Measurements from ENCODE around the gene TMEM108. TPM values are rescaled to one million over a fixed set of nuclear protein-coding genes. Genes with fewer than 3 reads are reported as not detected.

Gene TMEM108
- total RNA-seq, 4 donors from 2014 or later, result 0.21 to 1.5 TPM; not detected in 2

DNA sequence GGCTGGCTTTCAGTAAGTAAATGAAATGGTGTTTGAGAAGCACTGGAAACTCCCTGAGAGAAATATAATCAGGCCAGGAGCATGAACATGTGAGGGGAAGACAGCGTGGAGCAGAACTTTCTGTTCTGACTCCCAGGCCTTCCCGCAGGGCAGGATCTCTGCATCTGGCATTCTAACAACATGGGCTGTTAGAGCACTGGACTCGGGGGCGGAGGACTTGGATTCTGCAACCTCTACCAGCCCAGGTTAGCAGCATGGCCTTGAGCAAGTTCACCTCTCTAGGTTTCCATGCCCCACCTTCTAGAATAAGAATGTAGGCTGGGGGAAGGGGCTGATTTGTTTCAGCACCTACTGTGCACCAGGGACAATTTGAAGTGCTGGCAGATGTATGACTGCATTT lies 349.1 kb downstream of the TMEM108 start:
- TF ChIP-seq EP300 (IDR thresholded peaks at IDR 0.05) (no peak), POLR2A (IDR thresholded peaks at IDR 0.05) (no peak)
- TF ChIP-seq, protein P1, sequence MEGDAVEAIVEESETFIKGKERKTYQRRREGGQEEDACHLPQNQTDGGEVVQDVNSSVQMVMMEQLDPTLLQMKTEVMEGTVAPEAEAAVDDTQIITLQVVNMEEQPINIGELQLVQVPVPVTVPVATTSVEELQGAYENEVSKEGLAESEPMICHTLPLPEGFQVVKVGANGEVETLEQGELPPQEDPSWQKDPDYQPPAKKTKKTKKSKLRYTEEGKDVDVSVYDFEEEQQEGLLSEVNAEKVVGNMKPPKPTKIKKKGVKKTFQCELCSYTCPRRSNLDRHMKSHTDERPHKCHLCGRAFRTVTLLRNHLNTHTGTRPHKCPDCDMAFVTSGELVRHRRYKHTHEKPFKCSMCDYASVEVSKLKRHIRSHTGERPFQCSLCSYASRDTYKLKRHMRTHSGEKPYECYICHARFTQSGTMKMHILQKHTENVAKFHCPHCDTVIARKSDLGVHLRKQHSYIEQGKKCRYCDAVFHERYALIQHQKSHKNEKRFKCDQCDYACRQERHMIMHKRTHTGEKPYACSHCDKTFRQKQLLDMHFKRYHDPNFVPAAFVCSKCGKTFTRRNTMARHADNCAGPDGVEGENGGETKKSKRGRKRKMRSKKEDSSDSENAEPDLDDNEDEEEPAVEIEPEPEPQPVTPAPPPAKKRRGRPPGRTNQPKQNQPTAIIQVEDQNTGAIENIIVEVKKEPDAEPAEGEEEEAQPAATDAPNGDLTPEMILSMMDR (IDR thresholded peaks at IDR 0.05), result no peak
- no peaks in the 10 kb centered on the region for H3K27me3 ChIP-seq
- H3K4me3 ChIP-seq, result no peak overlapping the region
- no peaks in the 10 kb centered on the region for H3K36me3 ChIP-seq
- DNase-seq (ENCODE audit: low spot score in 2 of 2), result no peak
- no peak overlapping the region for H3K27ac ChIP-seq
- no peaks in the 10 kb centered on the region for H3K9me3 ChIP-seq
- 76 to 86% methylated on average over 4 of the region's 4 CpGs for WGBS, 2 donors
- H3K4me1 ChIP-seq, result peaks cover 0 to 7% (median 0%) of the 10 kb centered on the region in 4 donors

DNA sequence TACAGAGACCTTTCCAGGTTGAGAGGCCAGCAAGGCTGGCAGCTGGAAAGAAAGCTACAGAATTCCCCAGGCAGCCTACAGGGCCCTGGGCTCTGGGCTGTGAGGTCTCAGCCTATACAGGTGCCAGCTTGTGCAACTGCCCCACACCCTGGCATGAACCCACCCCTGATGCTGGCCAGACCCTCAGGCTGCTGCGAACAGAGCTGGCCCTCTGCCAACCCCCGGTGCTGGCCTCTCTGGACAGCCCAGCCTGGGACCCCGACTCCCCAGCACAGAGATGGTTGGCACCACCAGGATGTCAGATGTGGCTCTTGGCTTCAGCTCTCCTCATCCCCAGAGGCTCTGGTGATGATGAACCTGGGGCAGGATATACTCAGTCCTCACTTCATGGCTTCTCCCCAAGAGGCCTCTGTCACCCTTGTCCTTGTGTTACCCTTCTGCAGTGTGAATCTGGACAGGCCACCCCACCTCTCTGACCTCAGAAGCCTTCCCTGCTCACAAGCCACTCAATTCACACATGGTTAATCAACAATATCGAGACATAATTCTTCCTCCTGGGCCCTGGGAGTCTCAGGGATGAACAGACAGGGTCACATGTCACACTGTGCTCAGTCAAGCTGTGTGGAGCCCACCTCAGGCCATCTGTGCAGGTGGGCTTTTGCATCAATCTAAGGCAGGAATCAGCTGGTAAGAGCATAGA lies 350.7 kb downstream of the TMEM108 start:
- H3K27me3 ChIP-seq, result no peaks in the 10 kb centered on the region
- DNase-seq (ENCODE audit: low spot score in 2 of 2), result no peak
- 63 to 90% methylated on average over 2 to 4 of the region's 4 CpGs for WGBS, 2 donors
- no peaks in the 10 kb centered on the region for H3K9me3 ChIP-seq
- H3K4me3 ChIP-seq, result no peak overlapping the region
- TF ChIP-seq, protein P1 (IDR thresholded peaks at IDR 0.05), result no peak
- TF ChIP-seq POLR2A (IDR thresholded peaks at IDR 0.05), result no peak
- TF ChIP-seq EP300 (IDR thresholded peaks at IDR 0.05), result no peak
- no peaks in the 10 kb centered on the region for H3K36me3 ChIP-seq
- H3K4me1 ChIP-seq, result peaks cover 0 to 7% (median 0%) of the 10 kb centered on the region in 4 donors
- H3K27ac ChIP-seq, result no peak overlapping the region

DNA sequence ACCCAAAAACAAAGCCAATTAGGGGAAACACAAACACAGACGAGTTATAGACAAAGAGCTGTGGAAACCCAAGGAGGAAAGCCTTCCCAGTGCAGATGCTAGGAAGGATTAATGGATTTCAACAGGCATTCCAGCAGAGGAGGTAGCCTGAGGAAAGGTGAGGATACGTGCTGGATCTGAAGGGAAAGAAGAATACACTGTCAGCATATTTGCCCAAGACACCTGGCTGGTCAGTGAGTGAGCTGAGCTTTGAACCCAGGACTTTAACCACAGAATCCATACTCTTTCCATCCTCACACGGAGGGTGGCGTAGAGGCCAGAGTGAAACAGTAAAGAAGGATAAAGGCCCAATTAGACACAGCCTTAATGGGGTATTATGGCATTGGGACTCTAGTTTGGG lies 352.5 kb downstream of the TMEM108 start:
- Histone ChIP-seq H3K4me1 (no peaks in the 10 kb centered on the region), H3K27ac (no peak overlapping the region), H3K36me3 (no peaks in the 10 kb centered on the region), H3K9me3 (no peaks in the 10 kb centered on the region), H3K27me3 (no peaks in the 10 kb centered on the region), H3K4me3 (no peak overlapping the region)
- DNase-seq (ENCODE audit: low spot score in 2 of 2), result no peak
- TF ChIP-seq POLR2A (IDR thresholded peaks at IDR 0.05), result no peak
- TF ChIP-seq, protein P1 (IDR thresholded peaks at IDR 0.05), result no peak
- TF ChIP-seq EP300 (IDR thresholded peaks at IDR 0.05), result no peak
- 87 to 90% methylated on average over 4 of the region's 4 CpGs for WGBS, 2 donors

DNA sequence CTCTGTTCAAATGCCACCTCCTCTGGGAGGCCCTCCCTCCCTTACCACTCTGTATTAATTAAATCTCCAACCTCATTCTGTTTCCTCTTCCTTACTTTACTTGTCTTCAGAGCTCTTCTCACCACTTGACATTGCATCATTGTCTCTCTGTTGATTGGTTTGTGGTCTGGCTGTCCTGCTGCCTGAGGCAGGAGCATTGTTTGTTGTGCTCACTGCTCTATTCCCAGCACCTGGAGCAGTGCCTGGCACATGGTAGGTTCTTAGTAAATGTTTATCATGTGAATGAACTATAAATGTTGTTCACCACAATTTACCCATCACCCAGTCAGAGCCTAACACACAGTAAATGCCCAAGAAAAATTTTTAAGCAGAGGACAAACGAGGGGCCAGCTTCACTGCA lies 355.0 kb downstream of the TMEM108 start:
- no peak for DNase-seq (ENCODE audit: low spot score in 2 of 2)
- Histone ChIP-seq H3K36me3 (no peaks in the 10 kb centered on the region), H3K4me1 (no peaks in the 10 kb centered on the region), H3K27ac (no peak overlapping the region), H3K4me3 (no peak overlapping the region), H3K27me3 (no peaks in the 10 kb centered on the region), H3K9me3 (no peaks in the 10 kb centered on the region)
- TF ChIP-seq EP300 (IDR thresholded peaks at IDR 0.05), result no peak
- TF ChIP-seq, protein P1 (IDR thresholded peaks at IDR 0.05), result no peak
- TF ChIP-seq POLR2A (IDR thresholded peaks at IDR 0.05), result no peak
- WGBS, 2 donors, result 71% methylated on average over 1 of the region's 1 CpG

DNA sequence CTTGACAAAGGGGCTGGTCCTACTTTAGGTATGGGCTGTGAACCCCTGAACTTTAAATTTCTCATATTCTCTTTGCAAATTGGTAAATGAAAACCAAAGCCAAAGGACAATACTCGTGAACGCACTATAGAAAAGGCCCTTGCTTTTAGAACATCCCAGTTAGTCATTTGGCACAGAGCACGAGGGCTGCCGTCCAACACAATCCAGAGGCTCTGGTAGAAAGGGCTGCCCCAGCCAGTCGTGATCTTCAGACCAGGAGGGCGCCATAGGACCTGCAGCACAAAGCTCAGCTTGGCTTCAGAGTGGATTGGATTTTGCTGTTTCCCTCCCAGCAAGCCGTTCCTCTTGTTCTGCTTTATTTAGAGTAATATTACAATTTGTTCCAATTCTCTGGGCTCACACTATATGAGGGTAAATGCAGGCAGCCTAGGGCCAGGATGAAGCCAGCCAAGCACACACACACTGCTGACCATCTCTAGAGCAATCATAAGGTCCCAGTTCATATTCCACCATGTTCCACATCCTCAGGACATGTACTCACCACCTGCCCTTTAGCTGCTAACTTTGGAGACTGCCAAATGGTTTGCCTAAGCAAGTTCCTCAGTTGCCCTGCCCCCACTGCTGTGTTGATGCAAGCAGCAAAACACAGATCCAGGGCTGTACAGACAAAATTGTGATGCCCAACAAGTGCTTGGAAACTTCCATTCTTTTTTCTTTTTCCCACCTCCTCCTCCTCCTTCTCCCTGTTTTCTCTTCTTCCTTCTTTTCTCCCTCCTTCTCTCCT lies 355.7 kb downstream of the TMEM108 start:
- no peak for DNase-seq (ENCODE audit: low spot score in 2 of 2)
- Histone ChIP-seq H3K4me3 (no peak overlapping the region), H3K27me3 (no peaks in the 10 kb centered on the region), H3K9me3 (no peaks in the 10 kb centered on the region), H3K36me3 (no peaks in the 10 kb centered on the region), H3K27ac (no peak overlapping the region), H3K4me1 (no peaks in the 10 kb centered on the region)
- TF ChIP-seq, protein P1 (IDR thresholded peaks at IDR 0.05), result no peak
- TF ChIP-seq POLR2A (IDR thresholded peaks at IDR 0.05), result no peak
- no peak for TF ChIP-seq EP300 (IDR thresholded peaks at IDR 0.05)
- 54 to 71% methylated on average over 7 of the region's 7 CpGs for WGBS, 2 donors
